ENCODE measurements around the gene CCNL2.
"Not testable (repeated sequence)": the region's sequence is repeated elsewhere in the genome, so short reads cannot be mapped to it uniquely, and the experiment has no call there.

Gene CCNL2

GRCh38 chr1:1371746-1372711, 27.1 kb downstream of the CCNL2 start:
- DNase-seq, result no peak

GRCh38 chr1:1371364-1371745, 27.8 kb downstream of the CCNL2 start:
- no peak for DNase-seq

GRCh38 chr1:1370771-1371300, 28.3 kb downstream of the CCNL2 start:
- no peak for DNase-seq

GRCh38 chr1:1370094-1370493, 29.0 kb downstream of the CCNL2 start:
- not testable (repeated sequence) for DNase-seq

GRCh38 chr1:1367315-1367714, 31.8 kb downstream of the CCNL2 start:
- no peak for DNase-seq

- DNase-seq, result no peak
These were observed 32.5 kb downstream of the CCNL2 start for GRCh38 chr1:1366699-1367066.

GRCh38 chr1:1365875-1366698, 33.0 kb downstream of the CCNL2 start:
- DNase-seq, result no peak

- DNase-seq, result no peak
These were observed 34.9 kb downstream of the CCNL2 start for GRCh38 chr1:1364266-1364665.

- DNase-seq, result no peak
These were observed 37.1 kb downstream of the CCNL2 start for GRCh38 chr1:1361982-1362423.

GRCh38 chr1:1361233-1361981, 37.7 kb downstream of the CCNL2 start:
- DNase-seq, result no peak

- no peak for DNase-seq
These were observed 38.5 kb downstream of the CCNL2 start for GRCh38 chr1:1360506-1361169.

- no peak for DNase-seq
These were observed 39.3 kb downstream of the CCNL2 start for GRCh38 chr1:1359664-1360468.

GRCh38 chr1:1359308-1359663, 39.8 kb downstream of the CCNL2 start:
- no peak for DNase-seq

GRCh38 chr1:1358433-1359271, 40.5 kb downstream of the CCNL2 start, which contains the start of gene MXRA8:
Gene MXRA8 (minus strand): TSS chr1:1358555. CDS start chr1:1358504, 51 bp downstream.
- no peak for DNase-seq

GRCh38 chr1:1357871-1358432, 41.2 kb downstream of the CCNL2 start:
- DNase-seq, result no peak

GRCh38 chr1:1356796-1357401, 42.2 kb downstream of the CCNL2 start:
- DNase-seq, result no peak

GRCh38 chr1:1356166-1356795, 42.9 kb downstream of the CCNL2 start:
- no peak for DNase-seq

- DNase-seq, result no peak
These were observed 43.7 kb downstream of the CCNL2 start for GRCh38 chr1:1355416-1355815.
